Neural cell (in vitro differentiated cells): ENCODE data around the gene ARL15. TPM values are rescaled to one million over a fixed set of nuclear protein-coding genes. Genes with fewer than 3 reads are reported as not detected.
"Not testable (repeated sequence)": the region's sequence is repeated elsewhere in the genome, so short reads cannot be mapped to it uniquely, and the experiment has no call there.

Experiments used
- H2AFZ ChIP-seq: fragments of 200-600, 300-800 bp; sonication (generic), shearing (Covaris generic); 2 replicates; pipeline ENCODE4 v1.6.0; 2014; ENCODE audit warnings: low read depth, mild to moderate bottlenecking, antibody characterized with exemption, low read length, moderate library complexity
- H3F3A ChIP-seq: fragments of 200-600 bp; shearing (Covaris generic); 2 replicates; pipeline ENCODE4 v1.6.1; 2016; ENCODE audit warnings: mild to moderate bottlenecking, moderate library complexity, mixed read lengths, antibody characterized with exemption, low read length; ENCODE audit not compliant: insufficient read depth, poor library complexity, severe bottlenecking
- H3K27ac ChIP-seq: fragments of 200-600, 300-800 bp; sonication (generic), shearing (Covaris generic); 2 replicates; pipeline ENCODE4 v1.5.1; 2014; ENCODE audit warnings: mild to moderate bottlenecking, low read length, moderate library complexity
- H3K27me3 ChIP-seq: fragments of 300-800, 200-600 bp; sonication (generic), shearing (Covaris generic); 2 replicates; pipeline ENCODE4 v1.6.0; 2014; ENCODE audit warnings: mild to moderate bottlenecking, low read depth, low read length, moderate library complexity; ENCODE audit not compliant: insufficient read depth
- H3K36me3 ChIP-seq: fragments of 300-800, 200-600 bp; sonication (generic), shearing (Covaris generic); 2 replicates; pipeline ENCODE4 v1.5.1; 2014; ENCODE audit warnings: mild to moderate bottlenecking, antibody characterized with exemption, low read length, moderate library complexity; ENCODE audit not compliant: insufficient read depth
- H3K4me2 ChIP-seq: fragments of 300-800, 200-600 bp; sonication (generic), shearing (Covaris generic); 2 replicates; pipeline ENCODE4 v1.6.0; 2014; ENCODE audit warnings: mild to moderate bottlenecking, low read length
- H3K4me3 ChIP-seq: fragments of 300-800, 200-600 bp; sonication (generic), shearing (Covaris generic); 2 replicates; pipeline ENCODE4 v1.5.1; 2014; ENCODE audit warnings: mild to moderate bottlenecking, low read length, moderate library complexity
- H3K79me2 ChIP-seq: fragments of 200-600 bp; shearing (Covaris generic); replicated peaks from 2 replicates; pipeline ENCODE4 v1.6.0; 2014; ENCODE audit warnings: mild to moderate bottlenecking, low read length, moderate library complexity; ENCODE audit not compliant: insufficient read depth
- H3K9ac ChIP-seq: fragments of 300-800, 200-600 bp; sonication (generic), shearing (Covaris generic); 2 replicates; pipeline ENCODE4 v1.6.1; 2016; ENCODE audit warnings: mild to moderate bottlenecking, low read length, mixed read lengths
- H3K9me2 ChIP-seq: fragments of 200-600 bp; shearing (Covaris generic); 2 replicates; pipeline ENCODE4 v1.6.1; 2016; ENCODE audit warnings: mild to moderate bottlenecking, low read length, mixed read lengths; ENCODE audit not compliant: insufficient read depth
- H3K9me3 ChIP-seq: fragments of 200-600, 300-800 bp; sonication (generic), shearing (Covaris generic); 2 replicates; pipeline ENCODE4 v1.6.1; 2016; ENCODE audit warnings: mild to moderate bottlenecking, mixed run types, low read length, moderate library complexity, mixed read lengths
- H4K20me1 ChIP-seq: fragments of 200-600 bp; shearing (Covaris generic); 2 replicates; pipeline ENCODE4 v1.6.1; 2016; ENCODE audit warnings: mild to moderate bottlenecking, mixed run types; ENCODE audit not compliant: insufficient read depth
- EP300 ChIP-seq: fragments of 450-650 bp; conservative IDR thresholded peaks from 2 replicates; pipeline ENCODE4 v1.6.1; 2014; ENCODE audit warnings: antibody characterized with exemption, mild to moderate bottlenecking, moderate library complexity; ENCODE audit not compliant: poor library complexity, severe bottlenecking
- EZH2 ChIP-seq: fragments of 200-600, 300-800 bp; shearing (Covaris generic), sonication (generic); IDR thresholded peaks from 2 replicates; pipeline ENCODE4 v1.6.1; 2014; ENCODE audit warnings: antibody characterized with exemption, low read length, borderline replicate concordance, mild to moderate bottlenecking; ENCODE audit not compliant: insufficient read depth, poor library complexity, severe bottlenecking
- MXI1 ChIP-seq: fragments of 450-650 bp; conservative IDR thresholded peaks from 2 replicates; pipeline ENCODE4 v1.6.1; 2014; ENCODE audit warnings: antibody characterized with exemption, mild to moderate bottlenecking; ENCODE audit not compliant: poor library complexity, severe bottlenecking
- POLR2AphosphoS5 ChIP-seq: IDR thresholded peaks from 2 replicates; pipeline ENCODE4 v1.6.1; 2012
- RAD21 ChIP-seq: fragments of 450-650 bp; conservative IDR thresholded peaks from 2 replicates; pipeline ENCODE4 v1.6.1; 2014; ENCODE audit warnings: antibody characterized with exemption, mild to moderate bottlenecking, moderate library complexity
- SMC3 ChIP-seq: fragments of 450-650 bp; conservative IDR thresholded peaks from 2 replicates; pipeline ENCODE4 v1.6.1; 2014; ENCODE audit warnings: antibody characterized with exemption, mild to moderate bottlenecking, moderate library complexity; ENCODE audit not compliant: poor library complexity
- TAF1 ChIP-seq: IDR thresholded peaks from 2 replicates; pipeline ENCODE4 v1.6.1; 2012; ENCODE audit warnings: low read depth
- polyA plus RNA-seq: library from polyadenylated mRNA; depleted of rRNA; stranded (reverse); fragments of >200 nt; gene quantifications from 2 replicates; pipeline ENCODE4 v1.2.3, GENCODE V29; 2014
- TF ChIP-seq, protein P1 (sequence below): fragments of 450-650 bp; IDR thresholded peaks from 2 replicates; pipeline ENCODE4 v1.5.1; 2014; ENCODE audit warnings: antibody characterized with exemption, mild to moderate bottlenecking, moderate library complexity; ENCODE audit not compliant: poor library complexity, severe bottlenecking
- TF ChIP-seq, protein P2 (sequence below): IDR thresholded peaks from 2 replicates; pipeline ENCODE4 v1.6.1; 2012; ENCODE audit warnings: borderline replicate concordance

ARL15 gene
- polyA plus RNA-seq, 1 donor from 2014 or later: 51.9 TPM

DNA sequence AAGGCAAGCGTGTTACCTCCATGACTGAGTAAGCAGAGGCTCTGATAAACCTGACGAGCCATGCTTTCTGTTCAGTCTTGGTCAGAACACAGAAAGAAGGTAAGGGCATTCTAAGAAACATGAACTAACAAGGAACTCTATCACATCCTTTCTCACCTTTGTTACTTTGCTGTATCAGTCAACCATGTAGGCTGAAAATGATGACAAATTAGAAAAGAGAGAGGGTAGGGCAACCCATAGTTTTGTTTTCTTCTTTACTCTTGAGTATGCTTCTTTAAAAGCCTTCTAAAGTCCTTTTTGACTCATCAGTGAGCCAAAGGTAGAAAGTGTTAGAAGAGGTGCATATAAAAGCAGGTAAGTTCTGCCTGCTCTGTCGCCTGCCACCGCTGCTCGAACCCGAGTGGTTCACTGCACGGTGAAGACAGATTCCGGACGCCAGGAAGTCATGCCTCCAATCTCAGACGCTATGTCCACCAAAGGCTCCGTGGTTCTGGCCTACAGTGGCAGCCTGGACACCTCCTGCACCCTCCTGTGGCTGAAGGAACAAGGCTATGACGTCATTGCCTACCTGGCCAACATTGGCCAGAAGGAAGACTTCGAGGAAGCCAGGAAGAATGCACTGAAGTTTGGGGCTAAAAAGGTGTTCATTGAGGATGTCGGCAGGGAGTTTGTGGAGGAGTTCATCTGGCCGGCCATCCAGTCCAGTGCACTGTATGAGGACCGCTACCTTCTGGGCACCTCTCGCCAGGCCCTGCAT lies 451.5 kb downstream of the ARL15 start:
- no peak overlapping the region for H3K9ac ChIP-seq
- H3K9me2 ChIP-seq: no peaks in the 10 kb centered on the region
- no peak overlapping the region for H2AFZ ChIP-seq
- TF ChIP-seq RAD21: no peak
- TF ChIP-seq, protein P1, sequence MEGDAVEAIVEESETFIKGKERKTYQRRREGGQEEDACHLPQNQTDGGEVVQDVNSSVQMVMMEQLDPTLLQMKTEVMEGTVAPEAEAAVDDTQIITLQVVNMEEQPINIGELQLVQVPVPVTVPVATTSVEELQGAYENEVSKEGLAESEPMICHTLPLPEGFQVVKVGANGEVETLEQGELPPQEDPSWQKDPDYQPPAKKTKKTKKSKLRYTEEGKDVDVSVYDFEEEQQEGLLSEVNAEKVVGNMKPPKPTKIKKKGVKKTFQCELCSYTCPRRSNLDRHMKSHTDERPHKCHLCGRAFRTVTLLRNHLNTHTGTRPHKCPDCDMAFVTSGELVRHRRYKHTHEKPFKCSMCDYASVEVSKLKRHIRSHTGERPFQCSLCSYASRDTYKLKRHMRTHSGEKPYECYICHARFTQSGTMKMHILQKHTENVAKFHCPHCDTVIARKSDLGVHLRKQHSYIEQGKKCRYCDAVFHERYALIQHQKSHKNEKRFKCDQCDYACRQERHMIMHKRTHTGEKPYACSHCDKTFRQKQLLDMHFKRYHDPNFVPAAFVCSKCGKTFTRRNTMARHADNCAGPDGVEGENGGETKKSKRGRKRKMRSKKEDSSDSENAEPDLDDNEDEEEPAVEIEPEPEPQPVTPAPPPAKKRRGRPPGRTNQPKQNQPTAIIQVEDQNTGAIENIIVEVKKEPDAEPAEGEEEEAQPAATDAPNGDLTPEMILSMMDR: no peak
- TF ChIP-seq, protein P2, sequence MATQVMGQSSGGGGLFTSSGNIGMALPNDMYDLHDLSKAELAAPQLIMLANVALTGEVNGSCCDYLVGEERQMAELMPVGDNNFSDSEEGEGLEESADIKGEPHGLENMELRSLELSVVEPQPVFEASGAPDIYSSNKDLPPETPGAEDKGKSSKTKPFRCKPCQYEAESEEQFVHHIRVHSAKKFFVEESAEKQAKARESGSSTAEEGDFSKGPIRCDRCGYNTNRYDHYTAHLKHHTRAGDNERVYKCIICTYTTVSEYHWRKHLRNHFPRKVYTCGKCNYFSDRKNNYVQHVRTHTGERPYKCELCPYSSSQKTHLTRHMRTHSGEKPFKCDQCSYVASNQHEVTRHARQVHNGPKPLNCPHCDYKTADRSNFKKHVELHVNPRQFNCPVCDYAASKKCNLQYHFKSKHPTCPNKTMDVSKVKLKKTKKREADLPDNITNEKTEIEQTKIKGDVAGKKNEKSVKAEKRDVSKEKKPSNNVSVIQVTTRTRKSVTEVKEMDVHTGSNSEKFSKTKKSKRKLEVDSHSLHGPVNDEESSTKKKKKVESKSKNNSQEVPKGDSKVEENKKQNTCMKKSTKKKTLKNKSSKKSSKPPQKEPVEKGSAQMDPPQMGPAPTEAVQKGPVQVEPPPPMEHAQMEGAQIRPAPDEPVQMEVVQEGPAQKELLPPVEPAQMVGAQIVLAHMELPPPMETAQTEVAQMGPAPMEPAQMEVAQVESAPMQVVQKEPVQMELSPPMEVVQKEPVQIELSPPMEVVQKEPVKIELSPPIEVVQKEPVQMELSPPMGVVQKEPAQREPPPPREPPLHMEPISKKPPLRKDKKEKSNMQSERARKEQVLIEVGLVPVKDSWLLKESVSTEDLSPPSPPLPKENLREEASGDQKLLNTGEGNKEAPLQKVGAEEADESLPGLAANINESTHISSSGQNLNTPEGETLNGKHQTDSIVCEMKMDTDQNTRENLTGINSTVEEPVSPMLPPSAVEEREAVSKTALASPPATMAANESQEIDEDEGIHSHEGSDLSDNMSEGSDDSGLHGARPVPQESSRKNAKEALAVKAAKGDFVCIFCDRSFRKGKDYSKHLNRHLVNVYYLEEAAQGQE: no peak
- no peak for TF ChIP-seq EZH2
- no peak for TF ChIP-seq EP300
- TF ChIP-seq POLR2AphosphoS5: no peak
- TF ChIP-seq TAF1: no peak
- TF ChIP-seq SMC3: no peak
- TF ChIP-seq MXI1: no peak
- H3K4me2 ChIP-seq: no peak overlapping the region
- peaks cover 5% of the 10 kb centered on the region for H3K9me3 ChIP-seq
- H3K27me3 ChIP-seq: no peaks in the 10 kb centered on the region
- no peak overlapping the region for H3K4me3 ChIP-seq
- H4K20me1 ChIP-seq: no peaks in the 10 kb centered on the region
- H3K27ac ChIP-seq: no peak overlapping the region
- no peaks in the 10 kb centered on the region for H3F3A ChIP-seq
- H3K79me2 ChIP-seq: no peaks in the 10 kb centered on the region
- H3K36me3 ChIP-seq: no peaks in the 10 kb centered on the region

DNA sequence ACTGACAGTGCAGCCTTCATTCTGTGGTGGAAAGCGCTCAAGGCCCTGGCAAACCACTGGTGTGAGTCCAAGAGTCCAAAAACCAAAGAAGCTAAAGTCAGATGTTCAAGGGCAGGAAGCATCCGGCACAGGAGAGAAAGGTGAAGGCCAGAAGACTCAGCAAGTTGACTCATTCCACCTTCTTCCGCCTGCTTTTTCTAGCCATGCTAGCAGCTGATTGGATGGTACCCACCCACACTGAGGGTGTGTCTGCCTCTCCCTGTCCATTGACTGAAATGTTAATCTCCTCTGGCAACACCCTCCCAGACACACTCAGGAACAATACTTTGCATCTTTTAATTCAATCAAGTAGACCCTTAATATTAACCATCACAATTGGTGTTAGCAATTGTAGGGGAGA lies 453.9 kb downstream of the ARL15 start:
- H2AFZ ChIP-seq: no peak overlapping the region
- H3F3A ChIP-seq: no peaks in the 10 kb centered on the region
- H3K27me3 ChIP-seq: no peaks in the 10 kb centered on the region
- H3K27ac ChIP-seq: no peak overlapping the region
- no peak overlapping the region for H3K4me3 ChIP-seq
- peaks cover 5% of the 10 kb centered on the region for H3K9me3 ChIP-seq
- TF ChIP-seq MXI1 (no peak), RAD21 (no peak), SMC3 (no peak), EZH2 (no peak), POLR2AphosphoS5 (no peak), EP300 (no peak), TAF1 (no peak)
- TF ChIP-seq, protein P2: no peak
- TF ChIP-seq, protein P1: no peak
- H3K79me2 ChIP-seq: no peaks in the 10 kb centered on the region
- no peaks in the 10 kb centered on the region for H3K9me2 ChIP-seq
- H3K4me2 ChIP-seq: no peak overlapping the region
- no peak overlapping the region for H3K9ac ChIP-seq
- no peaks in the 10 kb centered on the region for H3K36me3 ChIP-seq
- no peaks in the 10 kb centered on the region for H4K20me1 ChIP-seq

DNA sequence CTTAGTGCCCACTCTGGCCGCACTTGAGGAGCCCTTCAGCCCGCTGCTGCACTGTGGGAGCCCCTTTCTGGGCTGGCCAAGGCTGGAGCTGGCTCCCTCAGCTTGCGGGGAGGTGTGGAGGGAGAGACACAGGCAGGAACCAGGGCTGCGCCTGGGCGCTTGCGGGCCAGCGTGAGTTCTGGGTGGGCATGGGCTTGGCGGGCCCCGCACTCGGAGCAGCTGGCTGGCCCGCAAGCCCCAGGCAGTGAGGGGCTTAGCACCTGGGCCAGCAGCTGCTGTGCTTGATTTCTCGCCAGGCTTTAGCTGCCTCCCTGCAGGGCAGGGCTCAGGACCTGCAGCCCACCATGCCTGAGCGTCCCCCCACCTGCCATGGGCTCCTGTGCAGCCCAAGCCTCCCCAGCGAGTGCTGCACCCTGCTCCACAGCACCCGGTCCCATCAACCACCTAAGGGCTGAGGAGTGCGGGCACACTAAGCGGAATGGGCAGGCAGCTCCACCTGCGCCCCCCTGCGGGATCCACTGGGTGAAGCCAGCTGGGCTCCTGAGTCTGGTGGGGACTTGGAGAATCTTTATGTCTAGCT lies 473.4 kb downstream of the ARL15 start:
- H3K4me3 ChIP-seq, H3K27ac ChIP-seq, H3K9me2 ChIP-seq, H2AFZ ChIP-seq, H3K9ac ChIP-seq, H3K4me2 ChIP-seq, H3K79me2 ChIP-seq, H4K20me1 ChIP-seq, H3K27me3 ChIP-seq, H3F3A ChIP-seq, H3K36me3 ChIP-seq, H3K9me3 ChIP-seq: not testable (repeated sequence)
